ENCODE results near the gene COX8A. TPM values are rescaled to one million over a fixed set of nuclear protein-coding genes. Genes with fewer than 3 reads are reported as not detected.

COX8A gene
- total and polyA plus RNA-seq, 10 of the 15 experiments (the other 5 are each of a cell fraction or from before 2014, with no cell fraction given), result 243 to 1,476 (median 522) TPM

- TF ChIP-seq HSF1 (IDR thresholded peaks at IDR 0.05; ENCODE audit: low read depth, low read length) (no peak), KLF5 (IDR thresholded peaks at IDR 0.05; ENCODE audit: partially characterized antibody) (peak; percentile 68), PAX8 (IDR thresholded peaks at IDR 0.05) (no peak), BMI1 (IDR thresholded peaks at IDR 0.05; ENCODE audit: borderline replicate concordance) (no peak), RAD21 (IDR thresholded peaks at IDR 0.05; ENCODE audit: insufficient read depth, low read depth, low read length) (no peak), PBX3 (IDR thresholded peaks at IDR 0.05; ENCODE audit: insufficient replicate concordance, low read depth, low read length) (peak; percentile 91), ZBTB33 (IDR thresholded peaks at IDR 0.05) (no peak), YY1 (IDR thresholded peaks at IDR 0.05; ENCODE audit: low read depth, low read length) (peak; percentile 98), MTA3 (IDR thresholded peaks at IDR 0.05; ENCODE audit: borderline replicate concordance, low read length) (no peak), FOXM1 (IDR thresholded peaks at IDR 0.05; ENCODE audit: low read depth, low read length) (0 out of 2 replicates have a peak, but pooled peaks have one; percentile 57), NR2C2 (IDR thresholded peaks at IDR 0.05; ENCODE audit: borderline replicate concordance, control insufficient read depth, insufficient read length, low read depth) (no peak), NFIC (IDR thresholded peaks at IDR 0.05; ENCODE audit: low read depth, low read length) (no peak), MEF2B (IDR thresholded peaks at IDR 0.05; ENCODE audit: partially characterized antibody, poor library complexity, severe bottlenecking) (no peak), USF2 (IDR thresholded peaks at IDR 0.05; ENCODE audit: borderline replicate concordance, low read depth, low read length) (no peak), CREB1 (IDR thresholded peaks at IDR 0.05; ENCODE audit: low read depth) (peak; percentile 98), BCL11A (IDR thresholded peaks at IDR 0.05; ENCODE audit: low read depth, low read length) (no peak), SREBF2 (IDR thresholded peaks at IDR 0.05; ENCODE audit: low read length) (no peak), ZBTB11 (CRISPR knock-in tag; IDR thresholded peaks at IDR 0.05) (peak; percentile 63), RELA (IDR thresholded peaks at IDR 0.05; ENCODE audit: borderline replicate concordance, partially characterized antibody) (peak; percentile 29), HCFC1 (IDR thresholded peaks at IDR 0.05; ENCODE audit: low read length) (peak; percentile 43; the same call in 1 of the 2 replicates), RAD51 (IDR thresholded peaks at IDR 0.05) (no peak)
Measured at GRCh38 chr11:63974259-63975143, at the start of gene COX8A (continued).
